Measurements from ENCODE around the gene ME3.

GRCh38 chr11:86623736-86624135, 48.7 kb downstream of the ME3 start:
- TF ChIP-seq, protein P1, sequence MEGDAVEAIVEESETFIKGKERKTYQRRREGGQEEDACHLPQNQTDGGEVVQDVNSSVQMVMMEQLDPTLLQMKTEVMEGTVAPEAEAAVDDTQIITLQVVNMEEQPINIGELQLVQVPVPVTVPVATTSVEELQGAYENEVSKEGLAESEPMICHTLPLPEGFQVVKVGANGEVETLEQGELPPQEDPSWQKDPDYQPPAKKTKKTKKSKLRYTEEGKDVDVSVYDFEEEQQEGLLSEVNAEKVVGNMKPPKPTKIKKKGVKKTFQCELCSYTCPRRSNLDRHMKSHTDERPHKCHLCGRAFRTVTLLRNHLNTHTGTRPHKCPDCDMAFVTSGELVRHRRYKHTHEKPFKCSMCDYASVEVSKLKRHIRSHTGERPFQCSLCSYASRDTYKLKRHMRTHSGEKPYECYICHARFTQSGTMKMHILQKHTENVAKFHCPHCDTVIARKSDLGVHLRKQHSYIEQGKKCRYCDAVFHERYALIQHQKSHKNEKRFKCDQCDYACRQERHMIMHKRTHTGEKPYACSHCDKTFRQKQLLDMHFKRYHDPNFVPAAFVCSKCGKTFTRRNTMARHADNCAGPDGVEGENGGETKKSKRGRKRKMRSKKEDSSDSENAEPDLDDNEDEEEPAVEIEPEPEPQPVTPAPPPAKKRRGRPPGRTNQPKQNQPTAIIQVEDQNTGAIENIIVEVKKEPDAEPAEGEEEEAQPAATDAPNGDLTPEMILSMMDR (IDR thresholded peaks at IDR 0.05): no peak
- no peak for TF ChIP-seq POLR2AphosphoS5 (IDR thresholded peaks at IDR 0.05; ENCODE audit: low read depth, low read length)
